Stomach (tissue), 9 donors: ENCODE results near the gene CHST9. TPM values are rescaled to one million over a fixed set of nuclear protein-coding genes. Genes with fewer than 3 reads are reported as not detected.

Source experiments
- DNase-seq, 2 donors: peaks; one replicate each; pipeline versions ENCODE4 v3.0.0 to v3.0.0-alpha.2; 2013 to 2019
- H3K27ac ChIP-seq, 5 donors: fragments of 200-600 bp in 4 of 5; sonication (generic) in 4 of 5; one replicate each; pipeline ENCODE4 v1.5.1; 2013 to 2019; ENCODE audit warnings: mild to moderate bottlenecking in 1 of 5, moderate library complexity in 1 of 5
- H3K27me3 ChIP-seq, 3 donors: fragments of 200-600 bp; sonication (generic); one replicate each; pipeline ENCODE4 v1.5.1; 2017 to 2019; ENCODE audit warnings: mixed run types in 1 of 3
- H3K36me3 ChIP-seq, 4 donors: fragments of 200-600 bp; sonication (generic); 1 replicate in 3 of 4; 2 replicates in 1 of 4; pipeline ENCODE4 v1.5.1; 2016 to 2019
- H3K4me1 ChIP-seq, 4 donors: fragments of 200-600 bp; sonication (generic); one replicate each; pipeline ENCODE4 v1.5.1; 2016 to 2019
- H3K4me3 ChIP-seq, 4 donors: fragments of 200-600 bp; sonication (generic) in 3 of 4; one replicate each; pipeline ENCODE4 v1.5.1; 2016 to 2019; ENCODE audit warnings: mild to moderate bottlenecking in 1 of 4
- H3K9me3 ChIP-seq, 4 donors: fragments of 200-600 bp; sonication (generic); one replicate each; pipeline ENCODE4 v1.5.1; 2016 to 2019
- CTCF ChIP-seq, 7 experiments: fragments of 450-650 bp in 4 of 7; fragments of 200-600 bp in 3 of 7; sonication (generic) in 3 of 7; IDR thresholded peaks; one replicate each; pipeline ENCODE4 v1.5.1; 2016 to 2019; ENCODE audit warnings: antibody characterized with exemption in 7 of 7, control low read depth in 2 of 7, mild to moderate bottlenecking in 1 of 7
- EP300 ChIP-seq: sonication (generic); formaldehyde crosslinking; IDR thresholded peaks from one replicate; pipeline ENCODE4 v1.6.1; 2017; ENCODE audit warnings: antibody characterized with exemption
- POLR2A ChIP-seq, 4 donors: fragments of 450-650 bp; IDR thresholded peaks; one replicate each; pipeline ENCODE4 v1.6.1; 2016; ENCODE audit warnings: antibody characterized with exemption in 4 of 4, control low read depth in 2 of 4, mild to moderate bottlenecking in 1 of 4, moderate library complexity in 1 of 4
- POLR2AphosphoS5 ChIP-seq, 3 donors: sonication (generic); formaldehyde crosslinking; IDR thresholded peaks; one replicate each; pipeline ENCODE4 v1.6.1; 2016; ENCODE audit warnings: antibody characterized with exemption in 3 of 3
- WGBS, 5 donors: extraction: QIAGEN DNeasy Blood & Tissue Kit in 3 of 5; methylation state at CpG; one replicate each; pipeline versions ENCODE4 v1.1.5 to v1.1.7; 2013 to 2018; 5-methylcytosine and 5-hydroxymethylcytosine counted together
- intact Hi-C: fragments of 100-400 bp; cut with DNase I; formaldehyde crosslinking; loops from one replicate; pipeline ENCODE4 v1.15.1; 2023; ENCODE audit warnings: low total_unique reads
- polyA plus RNA-seq, 3 donors: library from polyadenylated mRNA; stranded (reverse); fragments of 200-250 nt; gene quantifications; one replicate each; pipeline ENCODE4 v1.2.3, GENCODE V29; 2013
- total RNA-seq, 5 donors: library from RNA; depleted of rRNA; stranded (reverse); fragments of >200 nt; gene quantifications; one replicate each; pipeline versions ENCODE4 v1.1.0 to v1.2.3, GENCODE V29; 2014 to 2016
- donor health status: healthy with polysubstance abuse.
- donor health status: Bipolar disorder and iron deficiency.
- donor health status: healthy.

Gene CHST9
- total and polyA plus RNA-seq, 8 donors = 0.29 to 2.2 (median 1.1) TPM; not detected in 2

GRCh38 chr18:27033722-27034121, 151.4 kb downstream of the CHST9 start:
- DNase-seq = no peak
- Histone ChIP-seq H3K36me3 (no peaks in the 10 kb centered on the region), H3K9me3 (no peaks in the 10 kb centered on the region), H3K4me1 (no peaks in the 10 kb centered on the region), H3K4me3 (no peak overlapping the region), H3K27ac (no peak overlapping the region), H3K27me3 (no peaks in the 10 kb centered on the region)
- WGBS, 5 donors = 78 to 90% (median 84%) methylated on average over 5 of the region's 5 CpGs
- no peak for TF ChIP-seq CTCF (IDR thresholded peaks at IDR 0.05)
- TF ChIP-seq POLR2AphosphoS5 (IDR thresholded peaks at IDR 0.05) = no peak
- no peak for TF ChIP-seq EP300
- no peak for TF ChIP-seq POLR2A (IDR thresholded peaks at IDR 0.05)
- intact Hi-C loops = no loop called here

- intact Hi-C loops = no loop called here
- Histone ChIP-seq H3K4me3 (no peak overlapping the region), H3K27ac (no peak overlapping the region), H3K9me3 (no peaks in the 10 kb centered on the region), H3K4me1 (no peaks in the 10 kb centered on the region), H3K27me3 (no peaks in the 10 kb centered on the region), H3K36me3 (no peaks in the 10 kb centered on the region)
- WGBS, 5 donors = 79 to 84% (median 83%) methylated on average over 9 of the region's 9 CpGs
- no peak for TF ChIP-seq POLR2AphosphoS5 (IDR thresholded peaks at IDR 0.05)
- TF ChIP-seq EP300 = no peak
- TF ChIP-seq CTCF (IDR thresholded peaks at IDR 0.05) = no peak
- no peak for DNase-seq
Observed at GRCh38 chr18:27030421-27030820, 154.7 kb downstream of the CHST9 start.

- no peaks in the 10 kb centered on the region for H3K36me3 ChIP-seq
- no peaks in the 10 kb centered on the region for H3K9me3 ChIP-seq
Observed at GRCh38 chr18:27022477-27022876, 162.6 kb downstream of the CHST9 start.

GRCh38 chr18:27017901-27018500, 167.1 kb downstream of the CHST9 start:
- 51 to 72% (median 59%) methylated on average over 2 of the region's 2 CpGs for WGBS, 5 donors
- Histone ChIP-seq H3K4me1 (no peaks in the 10 kb centered on the region), H3K27me3 (no peaks in the 10 kb centered on the region), H3K9me3 (no peaks in the 10 kb centered on the region), H3K27ac (no peak overlapping the region), H3K4me3 (no peak overlapping the region), H3K36me3 (no peaks in the 10 kb centered on the region)
- no peak for TF ChIP-seq EP300
- no peak for TF ChIP-seq POLR2A (IDR thresholded peaks at IDR 0.05)
- TF ChIP-seq CTCF (IDR thresholded peaks at IDR 0.05) = peak in 4 of 7 experiments; percentile 22 to 35 (median 26)
- peak in 1 of 2 donors; percentile 38 for DNase-seq
- intact Hi-C loops = no loop called here

More at GRCh38 chr18:27022477-27022876, 162.6 kb downstream of the CHST9 start:
- H3K27me3 ChIP-seq = no peaks in the 10 kb centered on the region
- TF ChIP-seq POLR2A (IDR thresholded peaks at IDR 0.05) = no peak
- TF ChIP-seq CTCF (IDR thresholded peaks at IDR 0.05) = no peak
- no peak for TF ChIP-seq POLR2AphosphoS5 (IDR thresholded peaks at IDR 0.05)
- no peak for TF ChIP-seq EP300
- no peak overlapping the region for H3K4me3 ChIP-seq
- no peaks in the 10 kb centered on the region for H3K4me1 ChIP-seq
- WGBS, 5 donors = 61 to 74% (median 63%) methylated on average over 3 of the region's 3 CpGs
- intact Hi-C loops = no loop called here
- H3K27ac ChIP-seq = no peak overlapping the region
- DNase-seq = no peak
